Thyroid gland (tissue), 4 donors: ENCODE measurements around the gene TUBAL3.

Experiments
- POLR2A ChIP-seq, 2 donors: fragments of 450-650 bp; IDR thresholded peaks; one replicate each; pipeline ENCODE4 v1.6.1; 2017; ENCODE audit warnings: antibody characterized with exemption in 2 of 2, mild to moderate bottlenecking in 2 of 2, moderate library complexity in 1 of 2
- TF ChIP-seq, protein P1 (sequence below), 6 experiments: fragments of 200-600 bp in 3 of 6; fragments of 450-650 bp in 3 of 6; sonication (generic) in 3 of 6; IDR thresholded peaks; one replicate each; pipeline ENCODE4 v1.5.1; 2016 to 2019; ENCODE audit warnings: antibody characterized with exemption in 6 of 6, mild to moderate bottlenecking in 2 of 6, inconsistent platforms in 1 of 6, moderate library complexity in 1 of 6

DNA sequence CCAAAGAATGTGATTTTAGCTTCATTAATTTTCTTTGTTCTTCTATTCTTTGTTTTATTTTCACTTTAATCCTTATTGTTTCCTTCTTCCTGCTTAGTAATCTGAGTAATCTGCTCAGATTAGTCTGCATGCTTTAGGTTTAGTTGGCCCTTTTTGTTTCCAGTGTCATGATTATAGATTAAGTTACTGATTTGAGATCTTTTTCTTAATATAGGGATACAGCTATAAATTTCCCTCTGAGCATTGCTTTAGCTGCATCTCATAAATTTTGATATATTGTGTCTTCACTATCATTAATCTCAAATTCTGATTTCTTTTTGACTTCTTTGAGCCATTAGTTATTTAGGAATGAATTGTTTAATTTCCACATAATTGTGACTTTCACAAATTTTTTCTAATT, 14.0 kb upstream of the TUBAL3 start:
- no peak for TF ChIP-seq POLR2A (IDR thresholded peaks at IDR 0.05)
- TF ChIP-seq, protein P1, sequence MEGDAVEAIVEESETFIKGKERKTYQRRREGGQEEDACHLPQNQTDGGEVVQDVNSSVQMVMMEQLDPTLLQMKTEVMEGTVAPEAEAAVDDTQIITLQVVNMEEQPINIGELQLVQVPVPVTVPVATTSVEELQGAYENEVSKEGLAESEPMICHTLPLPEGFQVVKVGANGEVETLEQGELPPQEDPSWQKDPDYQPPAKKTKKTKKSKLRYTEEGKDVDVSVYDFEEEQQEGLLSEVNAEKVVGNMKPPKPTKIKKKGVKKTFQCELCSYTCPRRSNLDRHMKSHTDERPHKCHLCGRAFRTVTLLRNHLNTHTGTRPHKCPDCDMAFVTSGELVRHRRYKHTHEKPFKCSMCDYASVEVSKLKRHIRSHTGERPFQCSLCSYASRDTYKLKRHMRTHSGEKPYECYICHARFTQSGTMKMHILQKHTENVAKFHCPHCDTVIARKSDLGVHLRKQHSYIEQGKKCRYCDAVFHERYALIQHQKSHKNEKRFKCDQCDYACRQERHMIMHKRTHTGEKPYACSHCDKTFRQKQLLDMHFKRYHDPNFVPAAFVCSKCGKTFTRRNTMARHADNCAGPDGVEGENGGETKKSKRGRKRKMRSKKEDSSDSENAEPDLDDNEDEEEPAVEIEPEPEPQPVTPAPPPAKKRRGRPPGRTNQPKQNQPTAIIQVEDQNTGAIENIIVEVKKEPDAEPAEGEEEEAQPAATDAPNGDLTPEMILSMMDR (IDR thresholded peaks at IDR 0.05), result no peak
